WTC11 (cell line): ENCODE data around the gene TTN. TPM values are rescaled to one million over a fixed set of nuclear protein-coding genes. Genes with fewer than 3 reads are reported as not detected.

Experiments
- ATAC-seq: fragments of 200-7000 bp; cut with Tn5 transposase; 2 replicates; pipeline ENCODE4 v1.10.0; 2021; ENCODE audit warnings: mild to moderate bottlenecking, moderate library complexity
- CTCF ChIA-PET: fragments of 300-600 bp; sonication (Branson Sonifier 250); formaldehyde crosslinking; loops from one replicate; lab custom pipeline; 2021; ENCODE audit warnings: antibody characterized with exemption; lab: Charles Lee
- POLR2A ChIA-PET: fragments of 350-600 bp; sonication (Branson Sonifier 250); formaldehyde crosslinking; loops from one replicate; lab custom pipeline; 2021; ENCODE audit warnings: antibody characterized with exemption; lab: Charles Lee
- DNase-seq: peaks from one replicate; pipeline ENCODE4 v3.0.0; 2021; ENCODE audit warnings: low spot score
- H3K27ac Mint-ChIP-seq: 2 replicates; pipeline ENCODE4 v1.8.0; 2021; ENCODE audit warnings: mixed read lengths
- H3K27me3 Mint-ChIP-seq: 2 replicates; pipeline ENCODE4 v1.8.0; 2021; ENCODE audit warnings: low read depth, mild to moderate bottlenecking, moderate library complexity, mixed read lengths
- H3K36me3 Mint-ChIP-seq: 2 replicates; pipeline ENCODE4 v1.8.0; 2021; ENCODE audit warnings: mixed read lengths
- H3K4me1 Mint-ChIP-seq: 2 replicates; pipeline ENCODE4 v1.8.0; 2022; ENCODE audit warnings: mixed read lengths
- H3K4me3 Mint-ChIP-seq: 2 replicates; pipeline ENCODE4 v1.8.0; 2021; ENCODE audit warnings: mild to moderate bottlenecking, moderate library complexity, mixed read lengths
- H3K9me3 Mint-ChIP-seq: 2 replicates; pipeline ENCODE4 v1.8.0; 2021; ENCODE audit warnings: mixed read lengths
- AR ChIP-seq: fragments of 250-450 bp; sonication (Bioruptor Pico); IDR thresholded peaks from 2 replicates; pipeline ENCODE4 v1.9.0; 2021; ENCODE audit warnings: mild to moderate bottlenecking
- CREM ChIP-seq: sonication (generic); formaldehyde crosslinking; IDR thresholded peaks from 2 replicates; pipeline ENCODE4 v1.8.1; 2022; ENCODE audit warnings: mild to moderate bottlenecking, missing genetic modification reagents, moderate library complexity
- ELF4 ChIP-seq: sonication (generic); formaldehyde crosslinking; IDR thresholded peaks from 2 replicates; pipeline ENCODE4 v1.8.1; 2022; ENCODE audit warnings: low read depth, mild to moderate bottlenecking, moderate library complexity, missing genetic modification reagents
- FOXP1 ChIP-seq: sonication (generic); formaldehyde crosslinking; IDR thresholded peaks from 2 replicates; pipeline ENCODE4 v1.8.0; 2022; ENCODE audit warnings: missing genetic modification reagents, mild to moderate bottlenecking, moderate library complexity, borderline replicate concordance
- GABPB1 ChIP-seq: sonication (generic); formaldehyde crosslinking; IDR thresholded peaks from 2 replicates; pipeline ENCODE4 v1.8.1; 2023; ENCODE audit warnings: mild to moderate bottlenecking, missing genetic modification reagents
- MAX ChIP-seq: sonication (generic); formaldehyde crosslinking; IDR thresholded peaks from 2 replicates; pipeline ENCODE4 v1.8.0; 2022; ENCODE audit warnings: mild to moderate bottlenecking, missing genetic modification reagents
- MLX ChIP-seq: sonication (generic); formaldehyde crosslinking; IDR thresholded peaks from 2 replicates; pipeline ENCODE4 v1.8.1; 2023; ENCODE audit warnings: mild to moderate bottlenecking, missing genetic modification reagents, moderate library complexity
- MXD4 ChIP-seq: fragments of 250-450 bp; sonication (Bioruptor Pico); IDR thresholded peaks from 2 replicates; pipeline ENCODE4 v1.8.0; 2021; ENCODE audit warnings: mild to moderate bottlenecking, moderate library complexity, borderline replicate concordance
- NFATC4 ChIP-seq: fragments of 250-450 bp; sonication (Bioruptor Pico); IDR thresholded peaks from 2 replicates; pipeline ENCODE4 v1.9.0; 2021; ENCODE audit warnings: mild to moderate bottlenecking
- OVOL2 ChIP-seq: fragments of 250-450 bp; sonication (Bioruptor Pico); IDR thresholded peaks from 2 replicates; pipeline ENCODE4 v1.9.0; 2021; ENCODE audit warnings: mild to moderate bottlenecking, borderline replicate concordance
- PRDM15 ChIP-seq: sonication (generic); formaldehyde crosslinking; IDR thresholded peaks from 2 replicates; pipeline ENCODE4 v1.8.0; 2022; ENCODE audit warnings: missing genetic modification reagents
- RELA ChIP-seq: sonication (generic); formaldehyde crosslinking; IDR thresholded peaks from 2 replicates; pipeline ENCODE4 v1.8.1; 2022; ENCODE audit warnings: missing genetic modification reagents, mild to moderate bottlenecking, borderline replicate concordance
- RORB ChIP-seq: fragments of 250-450 bp; sonication (Bioruptor Pico); IDR thresholded peaks from 2 replicates; pipeline ENCODE4 v1.9.0; 2021; ENCODE audit warnings: mild to moderate bottlenecking
- SMAD4 ChIP-seq: sonication (generic); formaldehyde crosslinking; IDR thresholded peaks from 2 replicates; pipeline ENCODE4 v1.8.0; 2022; ENCODE audit warnings: mild to moderate bottlenecking, missing genetic modification reagents
- SP1 ChIP-seq: sonication (generic); formaldehyde crosslinking; conservative IDR thresholded peaks from 2 replicates; pipeline ENCODE4 v1.8.1; 2022; ENCODE audit warnings: missing genetic modification reagents
- TCF7 ChIP-seq: sonication (generic); formaldehyde crosslinking; IDR thresholded peaks from 2 replicates; pipeline ENCODE4 v1.8.0; 2022; ENCODE audit warnings: mild to moderate bottlenecking, low read depth, missing genetic modification reagents, moderate library complexity
- USF1 ChIP-seq: sonication (generic); formaldehyde crosslinking; IDR thresholded peaks from 2 replicates; pipeline ENCODE4 v1.8.0; 2022; ENCODE audit warnings: mild to moderate bottlenecking, missing genetic modification reagents
- ZNF219 ChIP-seq: sonication (generic); formaldehyde crosslinking; IDR thresholded peaks from 2 replicates; pipeline ENCODE4 v1.8.0; 2023; ENCODE audit warnings: missing genetic modification reagents, mild to moderate bottlenecking, borderline replicate concordance
- ZNF317 ChIP-seq: sonication (generic); formaldehyde crosslinking; IDR thresholded peaks from 2 replicates; pipeline ENCODE4 v1.8.1; 2023; ENCODE audit warnings: low read depth, mild to moderate bottlenecking, moderate library complexity, missing genetic modification reagents, borderline replicate concordance
- ZNF425 ChIP-seq: fragments of 250-450 bp; sonication (Bioruptor Pico); conservative IDR thresholded peaks from 2 replicates; pipeline ENCODE4 v1.9.0; 2021; ENCODE audit warnings: mild to moderate bottlenecking
- ZSCAN18 ChIP-seq: fragments of 250-450 bp; sonication (Bioruptor Pico); IDR thresholded peaks from 2 replicates; pipeline ENCODE4 v2.1.2; 2022; ENCODE audit warnings: mild to moderate bottlenecking, moderate library complexity
- total RNA-seq: library from RNA; stranded (reverse); gene quantifications from 3 replicates; pipeline ENCODE4 v1.2.3, GENCODE V29; 2021

The TTN gene
- total RNA-seq, 1 experiment from 2014 or later, result 4.7 TPM

GRCh38 chr2:178848335-178848734 is 41.1 kb upstream of the TTN start (continued):
- TF ChIP-seq ZNF219 (CRISPR knock-in tag), result no peak

- Mint-ChIP-seq H3K36me3 (peaks cover 19% of the 10 kb centered on the region), H3K27me3 (peaks cover 3% of the 10 kb centered on the region), H3K4me3 (no peak overlapping the region; the same call in 1 of the 2 replicates), H3K4me1 (peaks cover 42% of the 10 kb centered on the region), H3K9me3 (peaks cover 13% of the 10 kb centered on the region), H3K27ac (peak overlapping the region; percentile 54)
- TF ChIP-seq PRDM15 (no peak), FOXP1 (CRISPR knock-in tag) (no peak), MLX (CRISPR knock-in tag) (no peak), GABPB1 (CRISPR knock-in tag) (no peak), ELF4 (no peak), ZNF317 (CRISPR knock-in tag) (no peak), NFATC4 (CRISPR knock-in tag) (no peak), TCF7 (CRISPR knock-in tag) (no peak), SP1 (CRISPR knock-in tag) (no peak), AR (CRISPR knock-in tag) (no peak), RELA (CRISPR knock-in tag) (no peak), MAX (CRISPR knock-in tag) (no peak), ZNF425 (no peak), OVOL2 (no peak), MXD4 (CRISPR knock-in tag) (no peak), SMAD4 (CRISPR knock-in tag) (no peak), CREM (CRISPR knock-in tag) (no peak), USF1 (CRISPR knock-in tag) (no peak), RORB (CRISPR knock-in tag) (no peak), ZSCAN18 (CRISPR knock-in tag) (no peak)
- POLR2A ChIA-PET, result no interaction called here
- peak; percentile 43 for ATAC-seq
- CTCF ChIA-PET, result no interaction called here
- DNase-seq, result no peak
These were observed 39.2 kb upstream of the TTN start for GRCh38 chr2:178846458-178846802.
